Liver (tissue), 9 donors: ENCODE measurements around the gene LRRTM3. TPM values are rescaled to one million over a fixed set of nuclear protein-coding genes. Genes with fewer than 3 reads are reported as not detected.

ENCODE experiments used
- DNase-seq: peaks from one replicate; pipeline ENCODE4 v3.0.0-alpha.2; 2017; ENCODE audit warnings: low spot score
- H3K27ac ChIP-seq, 2 donors: one replicate each; pipeline ENCODE4 v1.7.0; 2013; ENCODE audit warnings: inconsistent platforms in 2 of 2, low read length in 2 of 2, control low read depth in 1 of 2, low read depth in 1 of 2, mild to moderate bottlenecking in 1 of 2
- H3K27me3 ChIP-seq, 4 donors: one replicate each; pipeline versions ENCODE4 v1.6.1 to v1.7.0; 2013; ENCODE audit warnings: low read length in 3 of 4, inconsistent platforms in 1 of 4, mild to moderate bottlenecking in 1 of 4, moderate library complexity in 1 of 4; ENCODE audit not compliant: control insufficient read depth in 4 of 4, insufficient read depth in 4 of 4
- H3K36me3 ChIP-seq, 4 donors: one replicate each; pipeline versions ENCODE4 v1.6.1 to v1.7.0; 2013; ENCODE audit warnings: low read length in 3 of 4, mild to moderate bottlenecking in 3 of 4, low read depth in 1 of 4, moderate library complexity in 1 of 4; ENCODE audit not compliant: control insufficient read depth in 4 of 4, insufficient read depth in 3 of 4
- H3K4me1 ChIP-seq, 4 donors: one replicate each; pipeline versions ENCODE4 v1.6.1 to v1.7.0; 2013; ENCODE audit warnings: low read length in 3 of 4, mild to moderate bottlenecking in 3 of 4, moderate library complexity in 1 of 4; ENCODE audit not compliant: control insufficient read depth in 4 of 4, insufficient read depth in 4 of 4
- H3K4me3 ChIP-seq, 3 donors: one replicate each; pipeline versions ENCODE4 v1.6.1 to v1.7.0; 2013; ENCODE audit warnings: low read length in 3 of 3, control low read depth in 1 of 3, low read depth in 1 of 3, mild to moderate bottlenecking in 1 of 3
- H3K9ac ChIP-seq, 2 donors: one replicate each; pipeline ENCODE4 v1.7.0; 2013; ENCODE audit warnings: low read length in 2 of 2, mild to moderate bottlenecking in 2 of 2, moderate library complexity in 2 of 2, control low read depth in 1 of 2, low read depth in 1 of 2
- H3K9me3 ChIP-seq, 4 donors: one replicate each; pipeline versions ENCODE4 v1.6.1 to v1.7.0; 2013; ENCODE audit warnings: low read length in 3 of 4; ENCODE audit not compliant: control insufficient read depth in 4 of 4
- ATF3 ChIP-seq: IDR thresholded peaks from 2 replicates; pipeline ENCODE4 v1.6.1; 2016; ENCODE audit warnings: antibody characterized with exemption
- CTCF ChIP-seq: fragments of 150-350 bp; IDR thresholded peaks from 2 replicates; pipeline ENCODE4 v1.5.1; 2017; ENCODE audit warnings: improper control_type of control experiment, low read depth, low read length; ENCODE audit not compliant: missing input control
- EGR1 ChIP-seq, 2 donors: IDR thresholded peaks; 2 replicates each; pipeline ENCODE4 v1.6.1; 2016 to 2018; ENCODE audit warnings: antibody characterized with exemption in 2 of 2, low read depth in 2 of 2
- FOXA1 ChIP-seq: IDR thresholded peaks from 2 replicates; pipeline ENCODE4 v1.6.1; 2016; ENCODE audit warnings: antibody characterized with exemption
- FOXA2 ChIP-seq: IDR thresholded peaks from 2 replicates; pipeline ENCODE4 v1.6.1; 2016; ENCODE audit warnings: antibody characterized with exemption
- GABPA ChIP-seq, 2 donors: IDR thresholded peaks in 1 of 2; conservative IDR thresholded peaks in 1 of 2; 2 replicates each; pipeline ENCODE4 v1.6.1; 2016; ENCODE audit warnings: antibody characterized with exemption in 2 of 2, mild to moderate bottlenecking in 1 of 2, moderate library complexity in 1 of 2
- HNF4A ChIP-seq, 2 donors: conservative IDR thresholded peaks; 2 replicates each; pipeline ENCODE4 v1.6.1; 2016; ENCODE audit warnings: antibody characterized with exemption in 2 of 2, mild to moderate bottlenecking in 2 of 2
- HNF4G ChIP-seq: IDR thresholded peaks from 2 replicates; pipeline ENCODE4 v1.6.1; 2016; ENCODE audit warnings: antibody characterized with exemption
- JUND ChIP-seq, 2 donors: IDR thresholded peaks; 2 replicates each; pipeline ENCODE4 v1.6.1; 2016; ENCODE audit warnings: antibody characterized with exemption in 2 of 2
- MAX ChIP-seq: IDR thresholded peaks from 2 replicates; pipeline ENCODE4 v1.6.1; 2016; ENCODE audit warnings: antibody characterized with exemption
- NR2F2 ChIP-seq: IDR thresholded peaks from 2 replicates; pipeline ENCODE4 v1.6.1; 2016; ENCODE audit warnings: antibody characterized with exemption
- RAD21 ChIP-seq, 2 donors: IDR thresholded peaks; 2 replicates each; pipeline ENCODE4 v1.6.1; 2016; ENCODE audit warnings: antibody characterized with exemption in 2 of 2, mild to moderate bottlenecking in 2 of 2
- REST ChIP-seq: IDR thresholded peaks from 2 replicates; pipeline ENCODE4 v1.6.1; 2016; ENCODE audit warnings: antibody characterized with exemption, mild to moderate bottlenecking
- RXRA ChIP-seq, 2 donors: IDR thresholded peaks; 2 replicates each; pipeline ENCODE4 v1.6.1; 2017 to 2018; ENCODE audit warnings: antibody characterized with exemption in 2 of 2, mild to moderate bottlenecking in 1 of 2
- SP1 ChIP-seq: IDR thresholded peaks from 2 replicates; pipeline ENCODE4 v1.6.1; 2018; ENCODE audit warnings: antibody characterized with exemption, mild to moderate bottlenecking
- TAF1 ChIP-seq: conservative IDR thresholded peaks from 2 replicates; pipeline ENCODE4 v1.6.1; 2016; ENCODE audit warnings: antibody characterized with exemption, mild to moderate bottlenecking
- YY1 ChIP-seq: IDR thresholded peaks from 2 replicates; pipeline ENCODE4 v1.6.1; 2016; ENCODE audit warnings: antibody characterized with exemption, mild to moderate bottlenecking
- ZBTB33 ChIP-seq: IDR thresholded peaks from 2 replicates; pipeline ENCODE4 v1.6.1; 2016; ENCODE audit warnings: antibody characterized with exemption
- WGBS: extraction: QIAGEN DNeasy Blood & Tissue Kit; methylation state at CpG from one replicate; pipeline ENCODE4 v1.1.7; 2013; 5-methylcytosine and 5-hydroxymethylcytosine counted together
- polyA plus RNA-seq, 2 donors: library from polyadenylated mRNA; stranded (reverse) in 1 of 2; unstranded in 1 of 2; fragments of 200-250 nt in 1 of 2; fragments of >200 nt in 1 of 2; fragmentation: Nextera tagmentation in 1 of 2; extraction: Ambion mirVana in 1 of 2; gene quantifications; one replicate each; pipeline versions ENCODE4 v1.2.1 to v1.2.3, GENCODE V29; 2013 to 2015
- total RNA-seq, 2 donors: library from RNA; depleted of rRNA; stranded (reverse); fragments of >200 nt; gene quantifications; one replicate each; pipeline ENCODE4 v1.2.3, GENCODE V29; 2014
- donor health status: healthy.
- donor health status: healthy.
- donor health status: healthy.
- donor health status: healthy.
- donor health status: healthy.

LRRTM3 gene
- total and polyA plus RNA-seq, 4 donors, result 0.67 TPM; not detected in 3

DNA sequence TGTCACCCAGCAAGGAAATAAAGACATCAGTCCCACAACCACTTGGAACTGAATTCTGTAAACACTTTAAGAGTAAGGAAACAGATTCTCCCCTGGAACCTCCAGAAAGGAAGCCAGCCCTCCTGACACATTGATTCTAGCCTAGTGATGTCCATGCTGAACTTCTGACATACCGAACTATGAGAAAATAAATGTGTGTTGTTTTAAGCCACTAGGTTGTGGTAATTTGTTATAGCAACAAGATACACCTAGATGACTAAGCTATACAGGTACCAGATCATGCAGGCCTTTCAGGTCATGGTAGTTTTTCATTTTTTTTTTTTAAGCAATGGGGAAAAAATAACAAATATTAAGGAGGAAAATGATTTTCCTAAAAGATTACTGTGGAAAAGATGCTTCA is 37.6 kb upstream of the LRRTM3 start:
- WGBS, result 95% methylated on average over 1 of the region's 1 CpG
- no peaks in the 10 kb centered on the region for H3K9me3 ChIP-seq
- no peaks in the 10 kb centered on the region for H3K36me3 ChIP-seq
- H3K4me1 ChIP-seq, result no peaks in the 10 kb centered on the region
- H3K4me3 ChIP-seq, result no peak overlapping the region
- no peak overlapping the region for H3K9ac ChIP-seq
- TF ChIP-seq ATF3, result no peak
- no peak for TF ChIP-seq REST
- no peak for TF ChIP-seq HNF4A (conservative IDR thresholded peaks at IDR 0.05)
- TF ChIP-seq SP1, result no peak
- no peak for TF ChIP-seq MAX
- TF ChIP-seq RAD21 (IDR thresholded peaks at IDR 0.05), result no peak
- no peak for TF ChIP-seq ZBTB33
- no peak for TF ChIP-seq GABPA (IDR thresholded peaks at IDR 0.05 in 1 of 2, conservative IDR thresholded peaks at IDR 0.05 in 1 of 2)
- TF ChIP-seq HNF4G, result no peak
- H3K27ac ChIP-seq, result no peak overlapping the region
- no peaks in the 10 kb centered on the region for H3K27me3 ChIP-seq
- no peak for DNase-seq

DNA sequence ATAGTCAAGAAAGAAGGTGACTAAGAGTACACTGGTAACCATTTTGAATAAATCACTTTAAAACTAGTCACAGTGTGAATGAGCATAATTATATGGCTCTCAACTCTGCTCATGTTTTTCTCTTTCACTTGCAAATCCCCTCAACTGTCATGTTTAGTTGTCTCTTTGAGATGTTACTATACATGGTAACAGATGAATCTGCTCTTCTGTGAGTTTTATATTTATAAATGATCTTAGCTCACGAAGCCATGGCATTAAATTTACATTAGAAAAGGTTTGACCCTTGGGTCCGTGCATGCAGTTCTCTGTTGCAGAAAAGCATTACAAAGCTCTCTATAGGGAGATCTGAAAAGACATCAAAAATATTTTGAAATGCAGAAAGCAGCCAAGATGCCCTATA is 33.0 kb upstream of the LRRTM3 start:
- TF ChIP-seq EGR1 (IDR thresholded peaks at IDR 0.05; ENCODE audit: low read depth in 2 of 2), result no peak
- H3K9me3 ChIP-seq, result peaks cover 0 to 2% (median 0%) of the 10 kb centered on the region in 4 donors
- H3K27me3 ChIP-seq, result no peaks in the 10 kb centered on the region
- 73% methylated on average over 2 of the region's 2 CpGs for WGBS
- no peak overlapping the region for H3K4me3 ChIP-seq
- no peak for DNase-seq
- no peak overlapping the region for H3K9ac ChIP-seq
- H3K36me3 ChIP-seq, result no peaks in the 10 kb centered on the region
- H3K27ac ChIP-seq, result no peak overlapping the region
- no peaks in the 10 kb centered on the region for H3K4me1 ChIP-seq

DNA sequence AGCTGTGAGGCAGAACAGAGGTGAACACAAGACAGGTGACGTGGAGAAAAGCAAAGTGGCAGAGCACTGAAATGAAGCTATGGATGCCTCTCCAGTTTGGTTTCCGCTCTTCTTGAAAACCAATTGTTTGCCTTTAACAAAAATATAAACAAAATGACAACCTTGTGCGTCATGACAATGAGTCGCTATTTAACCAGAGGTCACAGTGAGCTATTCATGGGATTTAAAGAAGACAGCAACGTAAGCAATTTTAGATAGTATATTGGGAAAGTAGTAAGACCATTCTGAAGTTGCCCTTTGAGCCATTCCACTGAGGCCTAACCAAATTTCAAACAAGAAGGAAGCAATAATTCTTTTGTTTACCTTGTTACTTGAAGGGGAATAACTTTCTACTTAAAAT is 15.2 kb upstream of the LRRTM3 start:
- Histone ChIP-seq H3K36me3 (no peaks in the 10 kb centered on the region), H3K9ac (no peak overlapping the region), H3K9me3 (no peaks in the 10 kb centered on the region), H3K27ac (no peak overlapping the region), H3K27me3 (no peaks in the 10 kb centered on the region), H3K4me3 (no peak overlapping the region), H3K4me1 (no peaks in the 10 kb centered on the region)
- TF ChIP-seq GABPA (IDR thresholded peaks at IDR 0.05 in 1 of 2, conservative IDR thresholded peaks at IDR 0.05 in 1 of 2) (no peak), FOXA1 (no peak), MAX (no peak), RXRA (IDR thresholded peaks at IDR 0.05) (no peak), TAF1 (no peak), RAD21 (IDR thresholded peaks at IDR 0.05) (no peak), CTCF (no peak), ATF3 (no peak), HNF4A (conservative IDR thresholded peaks at IDR 0.05) (no peak), SP1 (no peak), EGR1 (IDR thresholded peaks at IDR 0.05; ENCODE audit: low read depth in 2 of 2) (no peak), FOXA2 (no peak), NR2F2 (no peak), JUND (IDR thresholded peaks at IDR 0.05) (no peak), YY1 (no peak)
- DNase-seq, result no peak
- 94% methylated on average over 5 of the region's 5 CpGs for WGBS
